ENCODE results near the gene LTBP3.

DNA sequence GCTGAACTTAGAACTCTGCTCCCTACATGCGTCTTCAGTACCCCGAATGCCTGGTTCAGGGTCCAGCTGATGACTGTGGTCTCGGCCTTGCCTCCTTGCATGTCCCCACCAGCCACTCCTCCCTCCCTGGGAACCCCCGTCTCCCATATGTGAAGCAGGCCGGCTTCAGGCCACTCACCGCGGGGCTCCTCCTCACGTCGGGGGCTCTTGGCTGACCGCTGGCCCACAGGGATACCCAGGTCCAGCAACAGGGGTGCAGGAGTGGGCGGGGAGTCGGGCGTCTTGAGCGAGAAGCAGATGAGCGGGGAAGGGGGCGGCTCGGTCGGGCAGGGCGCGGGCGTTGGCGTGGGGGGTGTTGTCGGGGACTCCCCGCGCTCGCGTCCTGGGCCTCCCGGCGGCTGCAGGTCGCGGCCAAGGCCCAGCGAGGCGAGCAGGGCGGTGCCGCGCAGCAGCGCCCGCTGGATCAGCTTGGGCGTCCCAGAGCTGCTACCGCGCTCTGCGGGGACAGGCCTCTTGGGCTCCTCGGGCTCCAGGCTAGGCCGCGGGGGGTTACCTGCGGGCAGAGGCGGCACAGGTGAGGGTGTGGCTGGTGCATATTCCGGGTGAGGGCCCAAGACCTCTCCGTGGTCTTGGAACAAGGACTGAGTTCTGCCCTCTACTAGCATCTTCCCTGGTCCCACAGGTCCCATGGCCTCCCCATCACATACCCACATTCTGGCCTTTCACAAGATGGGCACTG, 41.2 kb upstream of the LTBP3 start:
- TF ChIP-seq POLR2A (IDR thresholded peaks at IDR 0.05) (no peak), CTCF (IDR thresholded peaks at IDR 0.05) (no peak)

Data from heart left ventricle (tissue), 13 donors.